HepG2 (cell line): ENCODE data around the gene PLSCR4. TPM values are rescaled to one million over a fixed set of nuclear protein-coding genes. Genes with fewer than 3 reads are reported as not detected.

Experiments used
- EP300 ChIP-seq, 3 experiments: sonication (generic) in 1 of 3; formaldehyde crosslinking in 1 of 3; IDR thresholded peaks; 2 replicates each; pipeline versions ENCODE4 v1.5.1 to v1.6.1; 2011 to 2020; ENCODE audit warnings: low read depth in 2 of 3, low read length in 2 of 3, borderline replicate concordance in 1 of 3, improper control_type of control experiment in 1 of 3, mild to moderate bottlenecking in 1 of 3, missing genetic modification reagents in 1 of 3, moderate library complexity in 1 of 3
- GABPA ChIP-seq, 2 experiments: IDR thresholded peaks; 2 replicates each; pipeline ENCODE4 v1.6.1; 2011 to 2016; ENCODE audit warnings: low read depth in 2 of 2, low read length in 1 of 2, missing biosample characterization in 1 of 2, missing genetic modification characterization in 1 of 2
- GABPB1 ChIP-seq: IDR thresholded peaks from 2 replicates; pipeline ENCODE4 v1.6.1; 2016; ENCODE audit warnings: mild to moderate bottlenecking, missing genetic modification reagents, moderate library complexity, missing compliant biosample characterization
- HOXA7 ChIP-seq: sonication (generic); formaldehyde crosslinking; IDR thresholded peaks from 2 replicates; pipeline ENCODE4 v1.8.1; 2022; ENCODE audit warnings: mild to moderate bottlenecking, missing genetic modification reagents, moderate library complexity
- JARID2 ChIP-seq: sonication (generic); formaldehyde crosslinking; IDR thresholded peaks from 2 replicates; pipeline ENCODE4 v1.8.1; 2023; ENCODE audit warnings: missing genetic modification reagents, inconsistent platforms; ENCODE audit not compliant: insufficient replicate concordance
- MEIS2 ChIP-seq: sonication (generic); formaldehyde crosslinking; IDR thresholded peaks from 2 replicates; pipeline ENCODE4 v1.9.0; 2021; ENCODE audit warnings: mild to moderate bottlenecking, missing genetic modification reagents
- MXD4 ChIP-seq: IDR thresholded peaks from 2 replicates; pipeline ENCODE4 v1.6.1; 2016; ENCODE audit warnings: mild to moderate bottlenecking, missing biosample characterization, missing genetic modification reagents
- NPAS2 ChIP-seq: sonication (generic); formaldehyde crosslinking; IDR thresholded peaks from 2 replicates; pipeline ENCODE4 v1.8.0; 2022; ENCODE audit warnings: mild to moderate bottlenecking, missing genetic modification reagents, borderline replicate concordance
- NR3C1 ChIP-seq: sonication (generic); formaldehyde crosslinking; IDR thresholded peaks from 2 replicates; pipeline ENCODE4 v1.4.0; 2020; ENCODE audit warnings: missing genetic modification reagents
- PRPF4 ChIP-seq: fragments of 200-400 bp; formaldehyde crosslinking; IDR thresholded peaks from 2 replicates; pipeline ENCODE4 v1.6.1; 2016; ENCODE audit warnings: low read length, low read depth; ENCODE audit not compliant: poor library complexity, severe bottlenecking
- SNAPC5 ChIP-seq: sonication (generic); formaldehyde crosslinking; IDR thresholded peaks from 2 replicates; pipeline ENCODE4 v1.8.1; 2023; ENCODE audit warnings: mild to moderate bottlenecking, missing genetic modification reagents, borderline replicate concordance
- SUZ12 ChIP-seq: fragments of 150-350 bp; IDR thresholded peaks from 2 replicates; pipeline ENCODE4 v1.6.1; 2014; ENCODE audit warnings: low read depth, low read length
- TBX2 ChIP-seq: sonication (generic); formaldehyde crosslinking; IDR thresholded peaks from 2 replicates; pipeline ENCODE4 v1.5.0; 2020; ENCODE audit warnings: missing genetic modification reagents, mild to moderate bottlenecking, borderline replicate concordance
- TP53 ChIP-seq: sonication (generic); formaldehyde crosslinking; conservative IDR thresholded peaks from 2 replicates; pipeline ENCODE4 v1.4.0; 2020; ENCODE audit warnings: missing genetic modification reagents
- ZNF256 ChIP-seq: sonication (generic); formaldehyde crosslinking; conservative IDR thresholded peaks from 2 replicates; pipeline ENCODE4 v1.4.0; 2020; ENCODE audit warnings: missing genetic modification reagents
- ZNF83 ChIP-seq: sonication (generic); formaldehyde crosslinking; IDR thresholded peaks from 2 replicates; pipeline ENCODE4 v1.4.0; 2020; ENCODE audit warnings: missing genetic modification reagents, mild to moderate bottlenecking, borderline replicate concordance
- polyA plus RNA-seq, 8 experiments: library from polyadenylated mRNA; depleted of rRNA in 3 of 8; stranded (reverse) in 7 of 8; unstranded in 1 of 8; fragments of >200 nt; fragmentation: Illumina TruSeq in 4 of 8; extraction: Trizol in 4 of 8; gene quantifications; 2 replicates each; pipeline versions ENCODE4 v1.2.1 to v1.2.3, GENCODE V29; 2011 to 2016; ENCODE audit warnings: low read depth in 4 of 8, missing spikeins in 1 of 8, mixed read lengths in 1 of 8; ENCODE audit not compliant: insufficient read depth in 1 of 8
- total RNA-seq, 5 experiments: library from RNA; depleted of rRNA; stranded (reverse); fragments of >200 nt; fragmentation: Illumina TruSeq; extraction: Trizol; gene quantifications; 2 replicates each; pipeline ENCODE4 v1.2.3, GENCODE V29; 2016; ENCODE audit warnings: low read depth in 1 of 5
- TF ChIP-seq, protein P1 (sequence below): sonication (generic); formaldehyde crosslinking; IDR thresholded peaks from 2 replicates; pipeline ENCODE4 v1.4.0; 2020; ENCODE audit warnings: missing genetic modification reagents, borderline replicate concordance
- TF ChIP-seq, protein P2 (sequence below): sonication (generic); formaldehyde crosslinking; IDR thresholded peaks from 2 replicates; pipeline ENCODE4 v1.5.0; 2020; ENCODE audit warnings: missing genetic modification reagents
- TF ChIP-seq, protein P3 (sequence below): fragments of 450-650 bp; IDR thresholded peaks from 2 replicates; pipeline ENCODE4 v1.6.1; 2016
- TF ChIP-seq, protein P4 (sequence below): sonication (generic); formaldehyde crosslinking; conservative IDR thresholded peaks from 2 replicates; pipeline ENCODE4 v1.4.0; 2020; ENCODE audit warnings: missing genetic modification reagents
- TF ChIP-seq, protein P5 (sequence below): sonication (generic); formaldehyde crosslinking; IDR thresholded peaks from 2 replicates; pipeline ENCODE4 v1.8.1; 2023; ENCODE audit warnings: mild to moderate bottlenecking, missing genetic modification reagents

PLSCR4 gene
- total and polyA plus RNA-seq, 2 of the 13 experiments (the other 11 are each of a cell fraction or from before 2014, with no cell fraction given), result 1.5 to 59.0 TPM

DNA sequence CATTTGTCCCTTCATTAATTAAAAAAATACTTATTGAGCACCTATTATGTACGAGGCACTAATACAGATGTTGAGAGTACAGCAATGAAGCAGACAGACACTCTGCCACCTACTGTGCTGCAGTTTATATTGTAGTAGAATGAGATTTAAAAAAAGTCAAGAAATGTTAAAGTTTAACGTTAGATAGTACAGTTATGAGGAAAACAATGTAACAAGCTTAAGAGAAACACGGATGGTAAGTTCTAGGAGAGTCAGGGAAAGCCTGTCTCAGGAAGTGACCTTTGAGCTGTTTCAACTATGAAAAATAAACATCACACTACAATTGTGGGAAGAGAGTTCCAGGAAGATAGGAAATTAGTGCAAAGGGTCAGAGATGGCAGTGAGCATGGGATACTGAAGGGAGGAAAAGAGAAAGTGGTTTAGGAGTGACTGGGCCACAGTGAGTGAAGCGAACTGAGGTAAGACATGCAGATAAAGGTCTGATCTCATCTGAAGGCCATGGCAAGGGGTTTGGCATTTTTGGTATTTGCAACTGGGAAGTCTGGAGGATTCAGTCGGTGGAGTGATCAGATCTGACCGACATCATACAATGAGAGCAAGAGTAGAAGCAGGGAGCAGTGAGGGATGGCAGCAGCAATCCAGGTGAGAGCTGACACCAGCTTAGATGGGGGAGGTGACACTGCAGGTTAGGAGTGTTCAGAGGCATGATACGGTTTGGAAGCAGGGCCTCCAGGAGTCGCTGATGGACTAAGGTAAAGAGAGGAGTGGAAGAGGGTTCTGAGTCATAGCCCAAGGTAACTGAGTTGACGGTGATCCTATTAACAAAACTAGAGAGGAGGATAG, 28.5 kb downstream of the PLSCR4 start (continued):
- TF ChIP-seq, protein P1, sequence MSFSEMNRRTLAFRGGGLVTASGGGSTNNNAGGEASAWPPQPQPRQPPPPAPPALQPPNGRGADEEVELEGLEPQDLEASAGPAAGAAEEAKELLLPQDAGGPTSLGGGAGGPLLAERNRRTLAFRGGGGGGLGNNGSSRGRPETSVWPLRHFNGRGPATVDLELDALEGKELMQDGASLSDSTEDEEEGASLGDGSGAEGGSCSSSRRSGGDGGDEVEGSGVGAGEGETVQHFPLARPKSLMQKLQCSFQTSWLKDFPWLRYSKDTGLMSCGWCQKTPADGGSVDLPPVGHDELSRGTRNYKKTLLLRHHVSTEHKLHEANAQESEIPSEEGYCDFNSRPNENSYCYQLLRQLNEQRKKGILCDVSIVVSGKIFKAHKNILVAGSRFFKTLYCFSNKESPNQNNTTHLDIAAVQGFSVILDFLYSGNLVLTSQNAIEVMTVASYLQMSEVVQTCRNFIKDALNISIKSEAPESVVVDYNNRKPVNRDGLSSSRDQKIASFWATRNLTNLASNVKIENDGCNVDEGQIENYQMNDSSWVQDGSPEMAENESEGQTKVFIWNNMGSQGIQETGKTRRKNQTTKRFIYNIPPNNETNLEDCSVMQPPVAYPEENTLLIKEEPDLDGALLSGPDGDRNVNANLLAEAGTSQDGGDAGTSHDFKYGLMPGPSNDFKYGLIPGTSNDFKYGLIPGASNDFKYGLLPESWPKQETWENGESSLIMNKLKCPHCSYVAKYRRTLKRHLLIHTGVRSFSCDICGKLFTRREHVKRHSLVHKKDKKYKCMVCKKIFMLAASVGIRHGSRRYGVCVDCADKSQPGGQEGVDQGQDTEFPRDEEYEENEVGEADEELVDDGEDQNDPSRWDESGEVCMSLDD (CRISPR knock-in tag), result no peak
- TF ChIP-seq NR3C1 (CRISPR knock-in tag), result no peak
- no peak for TF ChIP-seq GABPA (IDR thresholded peaks at IDR 0.05; ENCODE audit: low read depth, low read length)
- peak; percentile 66 for TF ChIP-seq GABPA (CRISPR knock-in tag; IDR thresholded peaks at IDR 0.05; ENCODE audit: low read depth)
- TF ChIP-seq SUZ12, result no peak
- TF ChIP-seq JARID2, result no peak
- no peak for TF ChIP-seq ZNF83
- no peak for TF ChIP-seq ZNF256
- TF ChIP-seq MEIS2 (CRISPR knock-in tag), result peak; percentile 54
- TF ChIP-seq, protein P2, sequence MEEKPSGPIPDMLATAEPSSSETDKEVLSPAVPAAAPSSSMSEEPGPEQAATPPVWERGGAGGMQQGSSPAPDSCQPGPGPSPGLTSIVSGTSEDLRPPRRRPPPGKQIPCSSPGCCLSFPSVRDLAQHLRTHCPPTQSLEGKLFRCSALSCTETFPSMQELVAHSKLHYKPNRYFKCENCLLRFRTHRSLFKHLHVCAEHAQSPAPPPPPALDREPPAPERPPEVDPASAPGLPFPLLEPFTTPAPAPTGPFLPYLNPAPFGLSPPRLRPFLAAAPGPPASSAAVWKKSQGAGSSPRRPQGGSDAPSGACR (CRISPR knock-in tag), result peak; percentile 21; the same call in 1 of the 2 replicates
- TF ChIP-seq, protein P3, sequence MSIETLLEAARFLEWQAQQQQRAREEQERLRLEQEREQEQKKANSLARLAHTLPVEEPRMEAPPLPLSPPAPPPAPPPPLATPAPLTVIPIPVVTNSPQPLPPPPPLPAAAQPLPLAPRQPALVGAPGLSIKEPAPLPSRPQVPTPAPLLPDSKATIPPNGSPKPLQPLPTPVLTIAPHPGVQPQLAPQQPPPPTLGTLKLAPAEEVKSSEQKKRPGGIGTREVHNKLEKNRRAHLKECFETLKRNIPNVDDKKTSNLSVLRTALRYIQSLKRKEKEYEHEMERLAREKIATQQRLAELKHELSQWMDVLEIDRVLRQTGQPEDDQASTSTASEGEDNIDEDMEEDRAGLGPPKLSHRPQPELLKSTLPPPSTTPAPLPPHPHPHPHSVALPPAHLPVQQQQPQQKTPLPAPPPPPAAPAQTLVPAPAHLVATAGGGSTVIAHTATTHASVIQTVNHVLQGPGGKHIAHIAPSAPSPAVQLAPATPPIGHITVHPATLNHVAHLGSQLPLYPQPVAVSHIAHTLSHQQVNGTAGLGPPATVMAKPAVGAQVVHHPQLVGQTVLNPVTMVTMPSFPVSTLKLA, result no peak
- TF ChIP-seq, protein P4, sequence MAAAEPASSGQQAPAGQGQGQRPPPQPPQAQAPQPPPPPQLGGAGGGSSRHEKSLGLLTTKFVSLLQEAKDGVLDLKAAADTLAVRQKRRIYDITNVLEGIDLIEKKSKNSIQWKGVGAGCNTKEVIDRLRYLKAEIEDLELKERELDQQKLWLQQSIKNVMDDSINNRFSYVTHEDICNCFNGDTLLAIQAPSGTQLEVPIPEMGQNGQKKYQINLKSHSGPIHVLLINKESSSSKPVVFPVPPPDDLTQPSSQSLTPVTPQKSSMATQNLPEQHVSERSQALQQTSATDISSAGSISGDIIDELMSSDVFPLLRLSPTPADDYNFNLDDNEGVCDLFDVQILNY (CRISPR knock-in tag), result no peak
- TF ChIP-seq TP53 (CRISPR knock-in tag), result no peak; the same call in 1 of the 2 replicates
- TF ChIP-seq NPAS2, result no peak
- TF ChIP-seq GABPB1, result peak; percentile 52; the same call in 1 of the 2 replicates
- TF ChIP-seq PRPF4, result no peak
- peak; percentile 75; the same call in 1 of the 2 replicates for TF ChIP-seq TBX2 (CRISPR knock-in tag)
- 0 out of 2 replicates have a peak, but pooled peaks have one; percentile 40 for TF ChIP-seq SNAPC5 (CRISPR knock-in tag)
- TF ChIP-seq EP300 (IDR thresholded peaks at IDR 0.05; ENCODE audit: low read depth in 2 of 2, low read length in 2 of 2), result peak in 1 of 2 experiments; percentile 94; a peak in 2 of 4 replicates
- TF ChIP-seq EP300 (CRISPR knock-in tag; IDR thresholded peaks at IDR 0.05; ENCODE audit: borderline replicate concordance), result peak; percentile 94
- TF ChIP-seq, protein P5, sequence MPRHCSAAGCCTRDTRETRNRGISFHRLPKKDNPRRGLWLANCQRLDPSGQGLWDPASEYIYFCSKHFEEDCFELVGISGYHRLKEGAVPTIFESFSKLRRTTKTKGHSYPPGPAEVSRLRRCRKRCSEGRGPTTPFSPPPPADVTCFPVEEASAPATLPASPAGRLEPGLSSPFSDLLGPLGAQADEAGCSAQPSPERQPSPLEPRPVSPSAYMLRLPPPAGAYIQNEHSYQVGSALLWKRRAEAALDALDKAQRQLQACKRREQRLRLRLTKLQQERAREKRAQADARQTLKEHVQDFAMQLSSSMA (CRISPR knock-in tag), result no peak
- TF ChIP-seq MXD4 (CRISPR knock-in tag), result peak; percentile 72; the same call in 1 of the 2 replicates
- no peak for TF ChIP-seq HOXA7
